Upper lobe of right lung (tissue), 1 donor: ENCODE measurements around the gene ARHGAP1. TPM values are rescaled to one million over a fixed set of nuclear protein-coding genes. Genes with fewer than 3 reads are reported as not detected.
A peak's percentile ranks its signal among the peaks of the same experiment; 100 is the strongest.

Source experiments
- ATAC-seq: fragments of 200-7000 bp; cut with Tn5 transposase; one replicate; pipeline ENCODE4 v1.9.1; 2020; ENCODE audit warnings: mild to moderate bottlenecking, moderate library complexity
- DNase-seq: peaks from one replicate; pipeline ENCODE4 v3.0.0-alpha.2; 2020
- H3K27ac ChIP-seq: fragments of 200-600 bp; one replicate; pipeline ENCODE4 v1.8.0; 2022
- H3K27me3 ChIP-seq: fragments of 200-600 bp; one replicate; pipeline ENCODE4 v1.8.0; 2022; ENCODE audit warnings: mild to moderate bottlenecking
- H3K36me3 ChIP-seq: fragments of 200-600 bp; one replicate; pipeline ENCODE4 v1.8.0; 2022
- H3K4me1 ChIP-seq: fragments of 200-600 bp; one replicate; pipeline ENCODE4 v1.8.0; 2022
- H3K4me3 ChIP-seq: fragments of 200-600 bp; one replicate; pipeline ENCODE4 v1.8.0; 2022; ENCODE audit warnings: mild to moderate bottlenecking
- H3K9me3 ChIP-seq: fragments of 200-600 bp; one replicate; pipeline ENCODE4 v1.8.0; 2022
- CTCF ChIP-seq: fragments of 200-600 bp; IDR thresholded peaks from one replicate; pipeline ENCODE4 v1.8.0; 2022; ENCODE audit warnings: antibody characterized with exemption
- intact Hi-C: fragments of 100-400 bp; cut with DNase I; formaldehyde crosslinking; loops from one replicate; pipeline ENCODE4 v1.11.0; 2022
- total RNA-seq: library from RNA; stranded (reverse); fragmentation: NEBNext Ultra II Directional; extraction: Animal tissue kit (Norgen Biotek cat#: 25700); gene quantifications from one replicate; pipeline ENCODE4 v1.2.1, GENCODE V29; 2021
- donor health status: DM: no; HTN: yes; CAD: no; lungs with severe emphysema.

Gene ARHGAP1
- total RNA-seq, 1 donor from 2014 or later = 62.8 TPM

- ATAC-seq (no peak), DNase-seq (no peak)
- intact Hi-C loops = no loop called here
- Histone ChIP-seq H3K36me3 (peaks cover 95% of the 10 kb centered on the region), H3K9me3 (no peaks in the 10 kb centered on the region), H3K27ac (no peak overlapping the region), H3K27me3 (no peaks in the 10 kb centered on the region), H3K4me1 (no peaks in the 10 kb centered on the region), H3K4me3 (no peak overlapping the region)
- TF ChIP-seq CTCF = no peak
Measured at GRCh38 chr11:46655631-46656030, 44.8 kb downstream of the ARHGAP1 start.

GRCh38 chr11:46649180-46649738, 51.2 kb downstream of the ARHGAP1 start:
- peaks cover 93% of the 10 kb centered on the region for H3K36me3 ChIP-seq

GRCh38 chr11:46643986-46644385, 56.4 kb downstream of the ARHGAP1 start:
- ATAC-seq = no peak
- H3K36me3 ChIP-seq = peaks cover 65% of the 10 kb centered on the region

More at GRCh38 chr11:46649180-46649738, 51.2 kb downstream of the ARHGAP1 start:
- no peak for TF ChIP-seq CTCF
- intact Hi-C loops = no loop called here
- H3K27me3 ChIP-seq = no peaks in the 10 kb centered on the region
- peak overlapping the region; percentile 21 for H3K27ac ChIP-seq
- no peaks in the 10 kb centered on the region for H3K4me1 ChIP-seq
- no peaks in the 10 kb centered on the region for H3K9me3 ChIP-seq
- no peak for DNase-seq
- no peak for ATAC-seq
- H3K4me3 ChIP-seq = no peak overlapping the region

GRCh38 chr11:46643531-46643930, 56.9 kb downstream of the ARHGAP1 start:
- no peak for DNase-seq
- H3K36me3 ChIP-seq = peaks cover 64% of the 10 kb centered on the region
- H3K4me3 ChIP-seq = no peak overlapping the region
- no peak for TF ChIP-seq CTCF
- H3K4me1 ChIP-seq = no peaks in the 10 kb centered on the region
- H3K27ac ChIP-seq = no peak overlapping the region
- ATAC-seq = no peak
- intact Hi-C loops = no loop called here
- no peaks in the 10 kb centered on the region for H3K27me3 ChIP-seq
- H3K9me3 ChIP-seq = no peaks in the 10 kb centered on the region

More at GRCh38 chr11:46643986-46644385, 56.4 kb downstream of the ARHGAP1 start:
- Histone ChIP-seq H3K27ac (no peak overlapping the region), H3K27me3 (no peaks in the 10 kb centered on the region), H3K4me1 (no peaks in the 10 kb centered on the region), H3K9me3 (no peaks in the 10 kb centered on the region), H3K4me3 (no peak overlapping the region)
- DNase-seq = no peak
- no peak for TF ChIP-seq CTCF
- intact Hi-C loops = no loop called here

GRCh38 chr11:46642627-46643335, 57.6 kb downstream of the ARHGAP1 start:
- H3K27me3 ChIP-seq = no peaks in the 10 kb centered on the region
- no peak for ATAC-seq
- no peak for TF ChIP-seq CTCF

More at GRCh38 chr11:46642627-46643335, 57.6 kb downstream of the ARHGAP1 start:
- no peak for DNase-seq
- H3K27ac ChIP-seq = no peak overlapping the region
- H3K36me3 ChIP-seq = peaks cover 63% of the 10 kb centered on the region
- H3K4me3 ChIP-seq = no peak overlapping the region
- intact Hi-C loops = no loop called here
- no peaks in the 10 kb centered on the region for H3K9me3 ChIP-seq
- no peaks in the 10 kb centered on the region for H3K4me1 ChIP-seq
